ENCODE data around the gene KDM7A.

GRCh38 chr7:140061607-140061930 is 115.2 kb downstream of the KDM7A start:
- TF ChIP-seq, protein P1, sequence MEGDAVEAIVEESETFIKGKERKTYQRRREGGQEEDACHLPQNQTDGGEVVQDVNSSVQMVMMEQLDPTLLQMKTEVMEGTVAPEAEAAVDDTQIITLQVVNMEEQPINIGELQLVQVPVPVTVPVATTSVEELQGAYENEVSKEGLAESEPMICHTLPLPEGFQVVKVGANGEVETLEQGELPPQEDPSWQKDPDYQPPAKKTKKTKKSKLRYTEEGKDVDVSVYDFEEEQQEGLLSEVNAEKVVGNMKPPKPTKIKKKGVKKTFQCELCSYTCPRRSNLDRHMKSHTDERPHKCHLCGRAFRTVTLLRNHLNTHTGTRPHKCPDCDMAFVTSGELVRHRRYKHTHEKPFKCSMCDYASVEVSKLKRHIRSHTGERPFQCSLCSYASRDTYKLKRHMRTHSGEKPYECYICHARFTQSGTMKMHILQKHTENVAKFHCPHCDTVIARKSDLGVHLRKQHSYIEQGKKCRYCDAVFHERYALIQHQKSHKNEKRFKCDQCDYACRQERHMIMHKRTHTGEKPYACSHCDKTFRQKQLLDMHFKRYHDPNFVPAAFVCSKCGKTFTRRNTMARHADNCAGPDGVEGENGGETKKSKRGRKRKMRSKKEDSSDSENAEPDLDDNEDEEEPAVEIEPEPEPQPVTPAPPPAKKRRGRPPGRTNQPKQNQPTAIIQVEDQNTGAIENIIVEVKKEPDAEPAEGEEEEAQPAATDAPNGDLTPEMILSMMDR (IDR thresholded peaks at IDR 0.05) = no peak
- no peak for TF ChIP-seq EP300 (IDR thresholded peaks at IDR 0.05)

All from ovary (tissue), 3 donors.